ENCODE measurements around the gene CAMKMT.

GRCh38 chr2:44315945-44316344, 45.8 kb upstream of the CAMKMT start:
- TF ChIP-seq CTCF (conservative IDR thresholded peaks at IDR 0.05; ENCODE audit: low read length): no peak
- TF ChIP-seq EZH2phosphoT487 (IDR thresholded peaks at IDR 0.05; ENCODE audit: borderline replicate concordance, low read depth, low read length): no peak
